Activated T-helper 1 cell treated with anti-CD3 and anti-CD28 coated beads, Interleukin-12 subunit alpha, Interleukin-12 subunit beta, Interleukin-2, Interleukin-4 antibody, amounts not matched to agents 30 ng/mL and 10 ng/mL and 1 ng/mL, durations not matched to agents 14 hours and 24 hours and 36 hours (primary cell): ENCODE measurements around the gene OCSTAMP. TPM values are rescaled to one million over a fixed set of nuclear protein-coding genes. Genes with fewer than 3 reads are reported as not detected.

ENCODE experiments used
- DNase-seq: peaks from one replicate; pipeline ENCODE4 v3.0.0; 2021; ENCODE audit warnings: low spot score
- H3K27ac Mint-ChIP-seq: one replicate; pipeline ENCODE4 v1.8.0; 2021; ENCODE audit warnings: mild to moderate bottlenecking, mixed read lengths
- H3K27me3 Mint-ChIP-seq: one replicate; pipeline ENCODE4 v1.8.0; 2022; ENCODE audit warnings: mild to moderate bottlenecking, moderate library complexity, mixed read lengths; ENCODE audit not compliant: insufficient read depth
- H3K36me3 Mint-ChIP-seq: one replicate; pipeline ENCODE4 v1.8.0; 2021; ENCODE audit warnings: low read depth, mixed read lengths
- H3K4me1 Mint-ChIP-seq: one replicate; pipeline ENCODE4 v1.8.0; 2021; ENCODE audit warnings: low read depth, mixed read lengths
- H3K4me3 Mint-ChIP-seq: one replicate; pipeline ENCODE4 v1.8.0; 2021; ENCODE audit warnings: mild to moderate bottlenecking, moderate library complexity, mixed read lengths
- H3K9me3 Mint-ChIP-seq: one replicate; pipeline ENCODE4 v1.8.0; 2021; ENCODE audit warnings: mixed read lengths
- intact Hi-C: fragments of 100-400 bp; cut with micrococcal nuclease; formaldehyde crosslinking; loops from one replicate; pipeline ENCODE4 v1.15.1; 2024
- total RNA-seq: library from RNA; stranded (reverse); gene quantifications from 2 replicates; pipeline ENCODE4 v1.2.3, GENCODE V29; 2022

OCSTAMP gene
- 0.26 and 0.47 TPM in 2 replicates for total RNA-seq

GRCh38 chr20:46550461-46550860, at the start of gene OCSTAMP:
Gene OCSTAMP, minus strand, starts transcription at chr20:46550654. Its CDS starts 94 bp downstream, at chr20:46550560.
- Mint-ChIP-seq H3K36me3 (no peaks in the 10 kb centered on the region), H3K27ac (peak within 1 kb of the TSS; percentile 40), H3K27me3 (no peaks in the 10 kb centered on the region), H3K9me3 (no peaks in the 10 kb centered on the region), H3K4me1 (peaks cover 53% of the 10 kb centered on the region), H3K4me3 (peak within 1 kb of the TSS; percentile 39)
- no peak for DNase-seq
- intact Hi-C loops = loop anchor here (5.0 to 10.0 kb wide), 2 partner anchors 442 to 466 kb away; partner anchors contain the start of gene NCOA5

GRCh38 chr20:46599227-46599987, 49.0 kb upstream of the OCSTAMP start:
- no peak overlapping the region for H3K4me3 Mint-ChIP-seq
- no peaks in the 10 kb centered on the region for H3K36me3 Mint-ChIP-seq
- no peak overlapping the region for H3K27ac Mint-ChIP-seq
- H3K4me1 Mint-ChIP-seq = peaks cover 22% of the 10 kb centered on the region
- intact Hi-C loops = no loop called here
- peaks cover 15% of the 10 kb centered on the region for H3K27me3 Mint-ChIP-seq
- no peaks in the 10 kb centered on the region for H3K9me3 Mint-ChIP-seq
- DNase-seq = no peak

DNA sequence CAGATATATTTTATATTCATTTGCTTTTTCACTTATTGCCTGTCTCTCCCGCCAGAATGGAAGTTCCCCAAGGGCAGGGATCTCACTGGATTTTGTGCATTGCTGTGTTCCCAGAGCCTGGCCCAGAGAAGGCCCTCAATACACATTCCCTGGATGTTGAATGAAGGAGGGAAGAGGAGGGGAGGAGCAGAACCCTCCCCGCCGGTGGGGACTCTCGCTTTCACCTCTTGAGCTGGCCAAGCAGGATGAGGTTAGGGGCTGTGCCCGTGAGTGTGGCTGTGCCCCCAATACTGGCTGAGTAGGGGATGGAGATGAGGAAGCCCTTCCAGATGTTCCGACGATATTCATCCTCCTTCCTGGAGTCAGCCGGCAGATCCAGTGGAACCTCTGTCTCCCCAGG, 45.5 kb upstream of the OCSTAMP start:
- Mint-ChIP-seq H3K27me3 (peaks cover 22% of the 10 kb centered on the region), H3K27ac (no peak overlapping the region), H3K36me3 (no peaks in the 10 kb centered on the region), H3K4me1 (peaks cover 6% of the 10 kb centered on the region), H3K4me3 (no peak overlapping the region), H3K9me3 (peaks cover 4% of the 10 kb centered on the region)
- intact Hi-C loops = no loop called here
- no peak for DNase-seq

DNA sequence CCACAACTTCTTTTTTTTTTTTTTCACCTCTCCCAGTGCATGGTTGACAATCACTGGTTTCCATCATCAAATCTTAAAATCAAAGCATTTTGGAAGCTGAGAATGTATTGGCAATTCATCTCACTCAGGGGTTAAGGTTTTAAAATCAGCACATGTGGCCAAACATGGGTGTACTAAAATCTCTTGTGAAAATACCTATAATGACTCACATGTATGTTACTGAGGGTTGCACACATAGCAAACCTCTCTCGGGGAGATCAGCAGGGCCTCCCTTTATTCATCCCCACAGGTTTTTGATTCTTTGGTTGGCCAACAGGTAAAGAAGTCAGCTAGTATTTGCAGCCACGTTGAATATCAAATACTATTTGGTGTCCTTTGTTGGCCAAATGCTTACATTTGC, 44.3 kb upstream of the OCSTAMP start:
- Mint-ChIP-seq H3K4me3 (no peak overlapping the region), H3K36me3 (no peaks in the 10 kb centered on the region), H3K4me1 (no peaks in the 10 kb centered on the region), H3K27ac (no peak overlapping the region), H3K9me3 (peaks cover 4% of the 10 kb centered on the region), H3K27me3 (peaks cover 22% of the 10 kb centered on the region)
- intact Hi-C loops = no loop called here
- no peak for DNase-seq

DNA sequence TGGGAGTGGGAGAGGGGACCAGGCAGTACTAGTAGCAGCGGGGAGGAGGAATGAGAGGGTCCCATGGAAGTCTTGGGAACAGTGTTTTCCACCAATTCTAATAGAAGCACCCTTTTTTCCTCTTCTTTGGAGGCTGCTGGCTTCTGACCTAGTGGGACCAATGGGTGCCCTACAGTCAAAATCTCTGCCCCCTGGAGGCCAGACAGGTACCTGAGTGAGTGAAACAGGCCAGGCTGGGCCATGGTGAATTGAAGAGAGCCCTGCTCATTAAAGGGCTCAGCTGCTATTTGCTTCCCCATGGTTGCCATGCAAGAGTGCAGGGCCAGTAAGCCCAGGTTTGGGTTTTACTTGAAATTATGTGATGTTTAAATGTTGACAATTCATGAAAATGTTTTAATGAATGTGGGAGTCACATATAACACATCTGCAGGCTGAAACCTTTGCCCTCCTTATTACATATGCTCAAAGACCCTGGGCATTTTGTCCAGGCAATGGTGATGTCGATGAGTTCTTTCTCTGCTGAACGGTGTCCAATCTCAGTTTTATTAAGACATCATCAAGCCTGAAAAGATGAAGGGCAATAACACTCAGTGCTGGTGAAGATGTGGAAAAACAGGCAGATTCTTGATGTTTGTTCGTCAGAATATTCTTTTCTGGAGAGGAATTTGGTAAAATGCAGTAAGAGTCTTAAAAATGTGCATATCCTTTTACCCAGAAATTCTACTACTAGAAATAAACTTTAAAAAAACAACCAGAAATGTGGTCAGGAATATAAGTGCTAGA, 42.3 kb upstream of the OCSTAMP start:
- Mint-ChIP-seq H3K4me1 (no peaks in the 10 kb centered on the region), H3K36me3 (no peaks in the 10 kb centered on the region), H3K4me3 (no peak overlapping the region), H3K27ac (no peak overlapping the region), H3K27me3 (peaks cover 17% of the 10 kb centered on the region), H3K9me3 (peaks cover 4% of the 10 kb centered on the region)
- DNase-seq = no peak
- intact Hi-C loops = no loop called here

- Mint-ChIP-seq H3K4me3 (no peak overlapping the region), H3K36me3 (no peaks in the 10 kb centered on the region), H3K9me3 (peaks cover 4% of the 10 kb centered on the region), H3K27ac (no peak overlapping the region), H3K27me3 (peaks cover 16% of the 10 kb centered on the region), H3K4me1 (no peaks in the 10 kb centered on the region)
- DNase-seq = no peak
- intact Hi-C loops = no loop called here
Measured at GRCh38 chr20:46590443-46590842, 40.0 kb upstream of the OCSTAMP start.

DNA sequence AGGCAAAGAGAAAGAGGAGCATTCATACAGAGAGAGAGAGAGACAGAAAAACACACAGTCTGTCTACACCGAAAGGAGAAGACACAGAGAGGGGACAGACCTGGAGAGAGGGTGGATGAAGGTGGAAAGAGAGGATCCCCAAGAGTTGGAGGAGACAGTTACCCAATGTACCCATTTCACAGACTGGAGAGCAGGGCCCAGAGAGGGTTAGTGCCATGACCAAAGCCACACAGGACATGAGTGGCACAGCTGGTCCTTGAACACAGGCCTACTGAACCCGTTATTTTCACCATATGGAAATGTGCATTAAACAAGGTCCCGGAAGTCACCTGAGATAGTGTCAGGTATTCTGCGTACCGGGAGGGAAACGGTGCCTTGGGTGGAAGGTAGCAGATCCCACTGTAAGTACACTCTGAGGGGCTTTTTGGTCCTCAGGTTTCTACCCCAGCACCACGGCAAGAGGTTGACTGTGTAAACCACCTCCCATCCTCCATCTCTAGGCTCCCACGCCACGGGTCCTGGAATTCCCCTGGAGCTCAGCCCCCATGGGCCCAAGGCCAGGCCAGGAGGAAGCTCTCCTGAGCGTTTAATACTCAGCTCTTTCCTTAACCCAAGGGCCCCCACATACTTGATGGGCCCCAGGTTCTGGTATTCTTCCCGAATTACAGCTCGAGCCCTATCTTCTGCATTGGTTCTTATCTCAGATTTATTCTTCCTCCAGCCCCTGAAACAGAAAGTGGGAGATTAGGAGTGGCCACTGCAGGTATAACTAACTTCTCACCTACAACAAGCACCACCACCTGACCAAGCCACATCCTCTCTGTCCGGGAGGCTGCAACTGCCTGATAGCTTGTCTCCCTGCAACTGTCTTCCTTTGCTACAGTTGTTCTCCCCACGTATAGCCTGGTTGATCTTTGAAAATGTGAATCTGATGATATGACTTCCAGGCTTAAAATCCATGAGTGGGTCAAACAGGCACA, 38.4 kb upstream of the OCSTAMP start:
- peaks cover 4% of the 10 kb centered on the region for H3K9me3 Mint-ChIP-seq
- peak overlapping the region; percentile 68 for H3K4me3 Mint-ChIP-seq
- H3K36me3 Mint-ChIP-seq = no peaks in the 10 kb centered on the region
- H3K4me1 Mint-ChIP-seq = no peaks in the 10 kb centered on the region
- H3K27ac Mint-ChIP-seq = peak overlapping the region; percentile 61
- no peak for DNase-seq
- intact Hi-C loops = no loop called here
- H3K27me3 Mint-ChIP-seq = peaks cover 16% of the 10 kb centered on the region

GRCh38 chr20:46587986-46588385, 37.5 kb upstream of the OCSTAMP start:
- intact Hi-C loops = no loop called here
- DNase-seq = no peak
- Mint-ChIP-seq H3K27ac (no peak overlapping the region), H3K4me1 (no peaks in the 10 kb centered on the region), H3K9me3 (peaks cover 2% of the 10 kb centered on the region), H3K36me3 (no peaks in the 10 kb centered on the region), H3K4me3 (no peak overlapping the region), H3K27me3 (peaks cover 18% of the 10 kb centered on the region)

- intact Hi-C loops = no loop called here
- no peaks in the 10 kb centered on the region for H3K4me1 Mint-ChIP-seq
- no peak for DNase-seq
- no peaks in the 10 kb centered on the region for H3K36me3 Mint-ChIP-seq
- peaks cover 13% of the 10 kb centered on the region for H3K27me3 Mint-ChIP-seq
- H3K4me3 Mint-ChIP-seq = no peak overlapping the region
- no peak overlapping the region for H3K27ac Mint-ChIP-seq
- no peaks in the 10 kb centered on the region for H3K9me3 Mint-ChIP-seq
Measured at GRCh38 chr20:46586724-46587123, 36.3 kb upstream of the OCSTAMP start.

DNA sequence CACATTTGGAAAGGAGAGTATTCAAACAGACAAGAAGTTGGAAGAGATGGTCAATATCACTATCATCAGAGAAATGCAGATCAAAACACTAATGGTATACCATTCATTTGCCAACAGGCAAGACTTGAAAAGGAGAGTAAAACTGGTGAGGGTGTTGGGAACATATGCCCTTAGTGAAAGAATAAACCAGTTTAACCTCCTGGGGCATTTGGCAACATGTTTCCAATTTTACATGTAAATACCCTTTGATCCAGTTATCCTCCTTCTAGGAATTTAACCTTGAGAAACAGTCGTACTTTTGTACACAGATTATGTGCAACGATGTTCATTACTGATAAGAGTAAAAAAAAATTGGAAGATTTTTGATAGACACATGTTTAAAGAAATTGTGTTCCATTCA, 34.1 kb upstream of the OCSTAMP start:
- Mint-ChIP-seq H3K4me3 (no peak overlapping the region), H3K4me1 (no peaks in the 10 kb centered on the region)

DNA sequence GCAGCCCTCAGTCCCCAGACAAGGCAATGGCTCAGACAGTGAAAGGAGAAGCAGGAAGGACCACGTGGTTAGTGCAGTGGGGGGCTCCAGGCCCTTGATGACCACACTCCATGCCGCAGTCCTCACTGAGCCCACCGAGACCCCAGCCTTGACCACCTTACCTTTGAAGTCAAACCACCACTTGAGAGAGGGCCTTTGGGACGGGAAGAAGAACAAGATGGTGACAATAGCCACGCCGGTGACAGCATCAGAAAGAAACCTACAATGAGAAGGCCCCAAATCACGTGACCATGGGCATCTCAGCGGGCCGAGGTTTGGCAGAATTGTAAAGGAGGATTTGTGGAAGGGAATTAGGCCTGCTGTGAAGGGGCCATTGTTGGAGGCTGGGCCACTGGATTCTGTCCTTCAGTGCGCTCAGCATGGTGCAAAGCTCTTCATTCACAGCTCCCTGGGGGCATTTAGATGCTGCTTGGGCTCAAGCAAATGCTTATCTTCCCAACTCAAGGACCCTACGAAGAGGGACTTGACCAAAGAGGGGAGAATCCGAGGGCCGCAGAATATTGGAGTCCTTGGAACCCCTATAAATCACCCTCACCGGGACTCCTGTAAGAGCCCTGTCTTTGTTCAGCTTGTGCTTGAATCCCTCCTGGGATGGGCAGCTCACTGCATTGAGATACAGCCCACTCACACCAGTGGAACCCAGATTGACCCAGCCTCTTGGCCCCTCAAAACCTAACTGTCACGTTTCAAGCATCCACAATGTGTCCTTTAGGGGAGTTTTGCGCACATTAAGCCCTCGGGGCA, 33.2 kb upstream of the OCSTAMP start:
- Mint-ChIP-seq H3K36me3 (no peaks in the 10 kb centered on the region), H3K27me3 (peaks cover 27% of the 10 kb centered on the region), H3K4me1 (no peaks in the 10 kb centered on the region), H3K9me3 (no peaks in the 10 kb centered on the region), H3K4me3 (no peak overlapping the region), H3K27ac (no peak overlapping the region)
- intact Hi-C loops = no loop called here
- no peak for DNase-seq

More for the DNA sequence above, 34.1 kb upstream of the OCSTAMP start:
- H3K9me3 Mint-ChIP-seq = no peaks in the 10 kb centered on the region
- no peak overlapping the region for H3K27ac Mint-ChIP-seq
- no peak for DNase-seq
- peaks cover 21% of the 10 kb centered on the region for H3K27me3 Mint-ChIP-seq
- intact Hi-C loops = no loop called here
- H3K36me3 Mint-ChIP-seq = no peaks in the 10 kb centered on the region

GRCh38 chr20:46582648-46583047, 32.2 kb upstream of the OCSTAMP start:
- DNase-seq = no peak
- Mint-ChIP-seq H3K27ac (no peak overlapping the region), H3K36me3 (no peaks in the 10 kb centered on the region), H3K4me1 (no peaks in the 10 kb centered on the region), H3K27me3 (peaks cover 27% of the 10 kb centered on the region), H3K9me3 (no peaks in the 10 kb centered on the region), H3K4me3 (no peak overlapping the region)
- intact Hi-C loops = no loop called here
